K562 (cell line): ENCODE results near the gene CELF4.

Experiments used
- JUND ChIP-seq, 2 experiments: IDR thresholded peaks; 2 replicates in 1 of 2; 3 replicates in 1 of 2; pipeline ENCODE4 v1.6.1; 2011; ENCODE audit warnings: borderline replicate concordance in 2 of 2, low read depth in 2 of 2, low read length in 2 of 2, improper control_type of control experiment in 1 of 2, missing biosample characterization in 1 of 2, missing genetic modification characterization in 1 of 2, missing genetic modification reagents in 1 of 2
- SREBF1 ChIP-seq: fragments of 150-350 bp; IDR thresholded peaks from 2 replicates; pipeline ENCODE4 v1.6.1; 2014; ENCODE audit warnings: antibody characterized with exemption, low read depth, low read length, borderline replicate concordance
- ZNF274 ChIP-seq: IDR thresholded peaks from 2 replicates; pipeline ENCODE4 v1.6.1; 2011; ENCODE audit warnings: low read depth, mild to moderate bottlenecking, low read length, moderate library complexity, borderline replicate concordance

DNA sequence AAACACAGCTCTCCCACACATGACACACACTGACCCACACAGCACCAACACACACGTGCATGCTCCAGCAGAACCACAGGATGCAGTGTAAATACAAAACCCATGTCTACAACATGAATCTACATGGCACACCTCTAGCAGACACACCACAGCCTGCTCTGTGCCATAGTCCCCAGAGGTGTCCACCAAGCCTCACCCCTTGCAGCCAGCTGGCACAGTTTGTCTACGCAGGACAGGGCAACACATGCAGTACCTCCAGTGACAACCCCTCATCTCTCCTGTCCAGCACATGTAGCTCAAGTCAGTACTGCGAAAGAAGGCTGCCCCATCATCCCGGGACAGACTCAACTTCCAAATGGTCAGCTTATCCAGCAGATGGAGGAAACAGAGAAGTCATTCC is 18.9 kb downstream of the CELF4 start:
- TF ChIP-seq JUND (IDR thresholded peaks at IDR 0.05; ENCODE audit: borderline replicate concordance, low read depth, low read length) = no peak
- no peak for TF ChIP-seq JUND (tag; IDR thresholded peaks at IDR 0.05; ENCODE audit: borderline replicate concordance, low read depth, low read length)
- no peak for TF ChIP-seq SREBF1
- TF ChIP-seq ZNF274 = no peak
